Measurements from ENCODE around the gene FCGR3B. TPM values are rescaled to one million over a fixed set of nuclear protein-coding genes. Genes with fewer than 3 reads are reported as not detected.
"Not testable (repeated sequence)": the region's sequence is repeated elsewhere in the genome, so short reads cannot be mapped to it uniquely, and the experiment has no call there.

Gene FCGR3B
- total RNA-seq, 1 experiment from 2014 or later = not detected

GRCh38 chr1:161673437-161673836 is 42.5 kb upstream of the FCGR3B start:
- DNase-seq (ENCODE audit: unreplicated experiment); H3K27me3 Mint-ChIP-seq (ENCODE audit: insufficient read depth, unreplicated experiment); intact Hi-C loops (cut with micrococcal nuclease); CTCF ChIA-PET; H3K4me1 Mint-ChIP-seq (ENCODE audit: insufficient read depth, unreplicated experiment); POLR2A ChIA-PET; H3K4me3 Mint-ChIP-seq (ENCODE audit: unreplicated experiment); H3K36me3 Mint-ChIP-seq (ENCODE audit: insufficient read depth, unreplicated experiment); H3K27ac Mint-ChIP-seq (ENCODE audit: low read depth, unreplicated experiment); BruUV-seq (replicated peaks); H3K9me3 Mint-ChIP-seq (ENCODE audit: unreplicated experiment): not testable (repeated sequence)

GRCh38 chr1:161671045-161672020 is 40.4 kb upstream of the FCGR3B start:
- intact Hi-C loops (cut with micrococcal nuclease); BruUV-seq (replicated peaks); CTCF ChIA-PET; H3K27ac Mint-ChIP-seq (ENCODE audit: low read depth, unreplicated experiment); H3K27me3 Mint-ChIP-seq (ENCODE audit: insufficient read depth, unreplicated experiment); H3K4me3 Mint-ChIP-seq (ENCODE audit: unreplicated experiment); H3K9me3 Mint-ChIP-seq (ENCODE audit: unreplicated experiment); H3K4me1 Mint-ChIP-seq (ENCODE audit: insufficient read depth, unreplicated experiment); H3K36me3 Mint-ChIP-seq (ENCODE audit: insufficient read depth, unreplicated experiment); DNase-seq (ENCODE audit: unreplicated experiment): not testable (repeated sequence)
- POLR2A ChIA-PET = interaction anchor here (1.2 kb wide), 1 partner anchor 18 kb away, joined by 3 read pairs; no protein-coding TSS in a partner anchor

- H3K36me3 Mint-ChIP-seq (ENCODE audit: insufficient read depth, unreplicated experiment); H3K27me3 Mint-ChIP-seq (ENCODE audit: insufficient read depth, unreplicated experiment); CTCF ChIA-PET; DNase-seq (ENCODE audit: unreplicated experiment); intact Hi-C loops (cut with micrococcal nuclease); BruUV-seq (replicated peaks); H3K9me3 Mint-ChIP-seq (ENCODE audit: unreplicated experiment); POLR2A ChIA-PET; H3K27ac Mint-ChIP-seq (ENCODE audit: low read depth, unreplicated experiment); H3K4me1 Mint-ChIP-seq (ENCODE audit: insufficient read depth, unreplicated experiment); H3K4me3 Mint-ChIP-seq (ENCODE audit: unreplicated experiment): not testable (repeated sequence)
Measured at GRCh38 chr1:161664689-161665088, 33.7 kb upstream of the FCGR3B start.

GRCh38 chr1:161663569-161663968 is 32.6 kb upstream of the FCGR3B start:
- CTCF ChIA-PET; intact Hi-C loops (cut with micrococcal nuclease); H3K4me1 Mint-ChIP-seq (ENCODE audit: insufficient read depth, unreplicated experiment); DNase-seq (ENCODE audit: unreplicated experiment); H3K4me3 Mint-ChIP-seq (ENCODE audit: unreplicated experiment); H3K27me3 Mint-ChIP-seq (ENCODE audit: insufficient read depth, unreplicated experiment); H3K27ac Mint-ChIP-seq (ENCODE audit: low read depth, unreplicated experiment); BruUV-seq (replicated peaks); POLR2A ChIA-PET; H3K36me3 Mint-ChIP-seq (ENCODE audit: insufficient read depth, unreplicated experiment); H3K9me3 Mint-ChIP-seq (ENCODE audit: unreplicated experiment): not testable (repeated sequence)

- H3K4me1 Mint-ChIP-seq (ENCODE audit: insufficient read depth, unreplicated experiment); H3K27me3 Mint-ChIP-seq (ENCODE audit: insufficient read depth, unreplicated experiment); H3K4me3 Mint-ChIP-seq (ENCODE audit: unreplicated experiment); BruUV-seq (replicated peaks); POLR2A ChIA-PET; intact Hi-C loops (cut with micrococcal nuclease); DNase-seq (ENCODE audit: unreplicated experiment); H3K27ac Mint-ChIP-seq (ENCODE audit: low read depth, unreplicated experiment); CTCF ChIA-PET; H3K9me3 Mint-ChIP-seq (ENCODE audit: unreplicated experiment); H3K36me3 Mint-ChIP-seq (ENCODE audit: insufficient read depth, unreplicated experiment): not testable (repeated sequence)
Measured at GRCh38 chr1:161662684-161663339, 31.8 kb upstream of the FCGR3B start, which contains the start of gene FCGR2B. Gene FCGR2B (plus strand): TSS chr1:161663143. CDS start chr1:161663242, 99 bp downstream.

GRCh38 chr1:161661660-161662311 is 30.8 kb upstream of the FCGR3B start:
- H3K4me1 Mint-ChIP-seq (ENCODE audit: insufficient read depth, unreplicated experiment); H3K27ac Mint-ChIP-seq (ENCODE audit: low read depth, unreplicated experiment); BruUV-seq (replicated peaks); H3K4me3 Mint-ChIP-seq (ENCODE audit: unreplicated experiment); H3K36me3 Mint-ChIP-seq (ENCODE audit: insufficient read depth, unreplicated experiment); CTCF ChIA-PET; DNase-seq (ENCODE audit: unreplicated experiment); POLR2A ChIA-PET; intact Hi-C loops (cut with micrococcal nuclease); H3K9me3 Mint-ChIP-seq (ENCODE audit: unreplicated experiment); H3K27me3 Mint-ChIP-seq (ENCODE audit: insufficient read depth, unreplicated experiment): not testable (repeated sequence)

- BruUV-seq (replicated peaks); H3K27ac Mint-ChIP-seq (ENCODE audit: low read depth, unreplicated experiment); H3K4me3 Mint-ChIP-seq (ENCODE audit: unreplicated experiment); CTCF ChIA-PET; H3K9me3 Mint-ChIP-seq (ENCODE audit: unreplicated experiment); H3K27me3 Mint-ChIP-seq (ENCODE audit: insufficient read depth, unreplicated experiment); H3K4me1 Mint-ChIP-seq (ENCODE audit: insufficient read depth, unreplicated experiment); POLR2A ChIA-PET; intact Hi-C loops (cut with micrococcal nuclease); DNase-seq (ENCODE audit: unreplicated experiment); H3K36me3 Mint-ChIP-seq (ENCODE audit: insufficient read depth, unreplicated experiment): not testable (repeated sequence)
Measured at GRCh38 chr1:161658524-161658923, 27.5 kb upstream of the FCGR3B start.

- DNase-seq (ENCODE audit: unreplicated experiment); H3K4me1 Mint-ChIP-seq (ENCODE audit: insufficient read depth, unreplicated experiment); intact Hi-C loops (cut with micrococcal nuclease); H3K4me3 Mint-ChIP-seq (ENCODE audit: unreplicated experiment); H3K27ac Mint-ChIP-seq (ENCODE audit: low read depth, unreplicated experiment); CTCF ChIA-PET; POLR2A ChIA-PET; H3K9me3 Mint-ChIP-seq (ENCODE audit: unreplicated experiment); BruUV-seq (replicated peaks); H3K36me3 Mint-ChIP-seq (ENCODE audit: insufficient read depth, unreplicated experiment): not testable (repeated sequence)
- peaks cover 11% of the 10 kb centered on the region for H3K27me3 Mint-ChIP-seq (ENCODE audit: insufficient read depth, unreplicated experiment)
Measured at GRCh38 chr1:161653971-161654370, 23.0 kb upstream of the FCGR3B start.

GRCh38 chr1:161653541-161653940 is 22.6 kb upstream of the FCGR3B start:
- H3K4me3 Mint-ChIP-seq (ENCODE audit: unreplicated experiment); POLR2A ChIA-PET; H3K9me3 Mint-ChIP-seq (ENCODE audit: unreplicated experiment); H3K36me3 Mint-ChIP-seq (ENCODE audit: insufficient read depth, unreplicated experiment); DNase-seq (ENCODE audit: unreplicated experiment); BruUV-seq (replicated peaks); CTCF ChIA-PET; intact Hi-C loops (cut with micrococcal nuclease); H3K27ac Mint-ChIP-seq (ENCODE audit: low read depth, unreplicated experiment); H3K4me1 Mint-ChIP-seq (ENCODE audit: insufficient read depth, unreplicated experiment): not testable (repeated sequence)
- H3K27me3 Mint-ChIP-seq (ENCODE audit: insufficient read depth, unreplicated experiment) = peaks cover 11% of the 10 kb centered on the region

All from MCF 10A (cell line).